ENCODE results near the gene MAGI1.

- TF ChIP-seq GATA3 (IDR thresholded peaks at IDR 0.05; ENCODE audit: low read depth, low read length) (no peak), GATA2 (IDR thresholded peaks at IDR 0.05; ENCODE audit: low read depth, low read length) (no peak)
Measured at GRCh38 chr3:65758876-65759598, 279.7 kb downstream of the MAGI1 start.

Measured in SH-SY5Y (cell line).